HUES6 (cell line): ENCODE results near the gene SIRT5.
A peak's percentile ranks its signal among the peaks of the same experiment; 100 is the strongest.

ENCODE experiments used
- H3K27ac ChIP-seq: 2 replicates; pipeline ENCODE4 v1.7.0; 2013; ENCODE audit warnings: low read depth, mild to moderate bottlenecking, low read length, inconsistent platforms
- H3K27me3 ChIP-seq: 2 replicates; pipeline ENCODE4 v1.6.1; 2013; ENCODE audit warnings: low read length; ENCODE audit not compliant: control insufficient read depth, insufficient read depth
- H3K36me3 ChIP-seq: 2 replicates; pipeline ENCODE4 v1.6.1; 2013; ENCODE audit warnings: low read length; ENCODE audit not compliant: control insufficient read depth, insufficient read depth
- H3K4me1 ChIP-seq: 2 replicates; pipeline ENCODE4 v1.6.1; 2013; ENCODE audit warnings: low read length; ENCODE audit not compliant: control insufficient read depth, insufficient read depth
- H3K4me3 ChIP-seq: 2 replicates; pipeline ENCODE4 v1.5.1; 2013; ENCODE audit warnings: low read depth, low read length
- H3K9ac ChIP-seq: one replicate; pipeline ENCODE4 v1.6.1; 2013; ENCODE audit warnings: mild to moderate bottlenecking, low read length
- H3K9me3 ChIP-seq: 2 replicates; pipeline ENCODE4 v1.6.1; 2013; ENCODE audit warnings: low read depth, low read length; ENCODE audit not compliant: control insufficient read depth, insufficient read depth

Gene SIRT5

DNA sequence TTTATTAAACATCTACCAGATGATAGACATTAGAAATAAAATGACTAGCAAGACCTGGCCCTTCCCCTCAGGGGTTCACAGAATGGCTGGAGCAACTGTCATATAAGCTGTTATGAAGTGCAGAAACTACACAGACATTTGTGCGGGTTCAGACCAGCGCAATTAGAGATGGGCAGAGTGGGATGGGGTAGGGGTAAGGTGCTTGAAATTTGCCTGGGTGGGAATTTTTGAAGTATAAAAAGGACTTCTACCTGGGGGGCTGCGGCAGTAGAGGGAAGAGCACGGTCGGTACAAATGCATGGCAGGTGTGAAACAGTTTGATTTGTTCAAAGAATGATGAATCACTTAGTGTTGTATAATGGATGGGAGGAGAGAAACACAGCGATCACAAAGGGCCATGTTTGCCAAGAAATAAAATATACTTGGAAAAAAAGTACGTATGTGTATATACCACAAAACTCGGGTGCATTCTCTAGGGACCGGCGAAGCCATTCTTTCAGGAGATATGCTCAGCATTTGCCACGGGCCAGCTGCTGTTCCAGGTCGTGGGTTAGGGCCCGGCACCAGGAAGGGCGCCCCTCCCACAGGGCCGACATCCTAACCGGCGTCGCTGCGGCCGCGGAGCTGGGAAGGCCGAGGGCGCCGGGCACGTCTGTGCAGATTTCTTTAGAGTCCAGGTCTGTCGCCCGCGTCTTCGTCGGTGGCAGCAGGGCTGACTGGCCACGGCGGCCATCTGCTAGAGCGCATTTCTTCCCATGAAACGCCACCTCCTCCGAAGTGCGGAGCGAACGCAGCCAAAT, 39.9 kb downstream of the SIRT5 start:
- no peaks in the 10 kb centered on the region for H3K9me3 ChIP-seq
- peaks cover 35% of the 10 kb centered on the region for H3K36me3 ChIP-seq
- H3K27ac ChIP-seq: peak overlapping the region; percentile 70
- H3K9ac ChIP-seq: peak overlapping the region; percentile 94
- H3K27me3 ChIP-seq: no peaks in the 10 kb centered on the region
- H3K4me3 ChIP-seq: peak overlapping the region; percentile 90
- peaks cover 6% of the 10 kb centered on the region; the same call in 1 of the 2 replicates for H3K4me1 ChIP-seq

DNA sequence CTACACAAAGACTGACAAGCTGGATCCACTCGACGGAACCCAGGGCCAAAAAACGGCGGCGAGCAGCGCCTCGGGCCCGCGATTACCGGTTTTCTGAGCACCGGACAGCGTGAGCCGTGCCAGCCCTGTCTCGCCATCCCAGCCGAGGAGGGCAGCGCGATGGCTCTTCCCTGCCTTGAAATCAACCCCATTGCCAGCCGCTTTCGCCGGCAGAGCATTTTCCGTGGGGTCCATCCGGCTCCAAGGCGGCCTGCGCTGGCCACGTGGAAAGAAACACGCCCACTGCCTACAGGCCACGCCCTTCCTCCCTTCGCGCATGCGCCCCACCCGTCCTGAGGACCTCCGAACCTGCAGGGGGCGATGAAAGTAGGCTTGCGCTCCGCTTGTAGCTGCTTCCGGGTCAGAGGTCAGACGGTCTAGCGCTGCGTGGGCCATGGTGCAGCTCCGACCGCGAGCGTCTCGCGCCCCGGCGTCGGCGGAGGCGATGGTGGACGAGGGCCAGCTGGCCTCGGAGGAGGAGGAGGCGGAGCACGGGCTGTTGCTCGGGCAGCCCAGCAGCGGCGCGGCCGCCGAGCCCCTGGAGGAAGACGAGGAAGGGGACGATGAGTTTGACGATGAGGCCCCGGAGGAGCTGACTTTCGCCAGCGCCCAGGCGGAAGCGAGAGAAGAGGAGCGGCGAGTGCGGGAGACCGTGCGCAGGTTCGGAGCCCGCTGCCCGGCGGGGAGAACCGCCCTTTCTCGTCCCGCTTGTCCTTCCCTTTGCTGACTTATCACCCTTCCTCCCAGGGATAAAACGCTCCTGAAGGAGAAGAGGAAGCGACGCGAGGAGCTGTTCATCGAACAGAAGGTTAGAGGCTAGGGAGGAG, 40.8 kb downstream of the SIRT5 start, which contains the start of gene NOL7:
Gene NOL7, plus strand, starts transcription at position 410 of the 866 bp plus-strand sequence. Its CDS starts 24 bp downstream, at position 434.
- Histone ChIP-seq H3K27me3 (no peaks in the 10 kb centered on the region), H3K9me3 (no peaks in the 10 kb centered on the region), H3K4me1 (peaks cover 6% of the 10 kb centered on the region; the same call in 1 of the 2 replicates), H3K4me3 (peak within 1 kb of the TSS; percentile 90), H3K27ac (peak within 1 kb of the TSS; percentile 78), H3K9ac (peak within 1 kb of the TSS; percentile 94), H3K36me3 (peaks cover 43% of the 10 kb centered on the region)

DNA sequence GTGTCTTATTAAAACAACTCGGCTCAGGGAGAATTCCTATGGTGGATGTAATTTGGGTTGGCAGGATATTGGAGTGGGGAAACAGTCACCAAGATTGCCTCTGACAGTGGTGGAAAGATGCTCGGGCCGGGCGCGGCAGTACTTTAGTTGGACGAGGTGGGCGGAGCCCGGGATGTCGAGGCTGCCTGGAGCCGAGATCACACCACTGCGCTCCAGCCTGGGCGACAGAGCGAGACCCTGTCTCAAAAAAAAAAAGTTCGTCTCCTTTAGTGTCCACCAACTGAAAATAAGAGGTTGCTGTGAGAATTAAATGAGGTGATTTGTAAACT, 41.4 kb downstream of the SIRT5 start:
- peaks cover 49% of the 10 kb centered on the region for H3K36me3 ChIP-seq
- H3K4me1 ChIP-seq: peaks cover 6% of the 10 kb centered on the region; the same call in 1 of the 2 replicates
- H3K4me3 ChIP-seq: peak overlapping the region; percentile 90
- H3K27me3 ChIP-seq: no peaks in the 10 kb centered on the region
- H3K9ac ChIP-seq: peak overlapping the region; percentile 94
- H3K9me3 ChIP-seq: no peaks in the 10 kb centered on the region
- peak overlapping the region; percentile 78 for H3K27ac ChIP-seq

DNA sequence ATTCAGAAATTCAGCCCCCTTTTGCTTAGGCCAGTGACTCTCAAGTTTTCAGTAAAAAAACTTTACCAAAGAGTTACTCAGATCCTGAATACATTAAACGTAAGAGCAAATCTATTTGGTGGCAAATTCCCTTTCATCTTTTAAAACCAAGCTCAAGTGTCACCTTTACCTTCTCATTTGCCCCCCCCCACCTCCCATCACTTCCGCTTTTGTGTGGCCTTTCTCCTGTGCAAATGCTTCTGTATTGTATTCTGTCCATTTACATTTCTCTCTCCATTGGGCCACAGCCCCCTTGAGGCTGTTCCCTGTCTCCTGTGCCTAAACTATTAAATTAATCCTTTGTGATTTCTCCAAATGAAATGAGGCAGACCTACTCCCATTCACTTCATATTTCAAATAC, 42.7 kb downstream of the SIRT5 start:
- Histone ChIP-seq H3K9me3 (no peaks in the 10 kb centered on the region), H3K36me3 (peaks cover 59% of the 10 kb centered on the region), H3K27me3 (no peaks in the 10 kb centered on the region), H3K4me3 (peak overlapping the region; percentile 90; the same call in 1 of the 2 replicates), H3K4me1 (peaks cover 6% of the 10 kb centered on the region; the same call in 1 of the 2 replicates), H3K27ac (no peak overlapping the region), H3K9ac (no peak overlapping the region)

DNA sequence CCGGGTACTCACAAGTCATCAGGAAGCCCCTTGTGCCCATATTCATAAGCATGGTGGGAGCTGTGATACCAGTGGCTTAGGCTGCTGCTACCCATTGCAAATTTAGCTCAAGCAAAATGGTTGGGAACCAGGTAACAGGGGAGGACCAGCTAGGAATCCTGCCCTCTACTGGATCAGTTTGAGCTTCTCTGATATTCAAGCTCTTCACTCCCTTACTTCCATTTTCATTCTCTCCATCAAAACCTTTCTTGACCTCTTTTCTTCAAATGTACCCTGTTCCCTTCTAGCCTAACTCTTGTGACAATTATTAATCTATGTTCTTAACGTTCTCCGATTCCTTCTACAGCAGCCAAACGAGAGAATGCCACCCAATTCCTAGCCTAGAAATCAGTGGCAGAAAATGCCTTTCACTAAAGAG, 50.5 kb downstream of the SIRT5 start:
- no peaks in the 10 kb centered on the region for H3K9me3 ChIP-seq
- H3K9ac ChIP-seq: no peak overlapping the region
- no peaks in the 10 kb centered on the region for H3K4me1 ChIP-seq
- H3K4me3 ChIP-seq: no peak overlapping the region
- no peaks in the 10 kb centered on the region for H3K27me3 ChIP-seq
- H3K36me3 ChIP-seq: peaks cover 81% of the 10 kb centered on the region
- no peak overlapping the region for H3K27ac ChIP-seq

DNA sequence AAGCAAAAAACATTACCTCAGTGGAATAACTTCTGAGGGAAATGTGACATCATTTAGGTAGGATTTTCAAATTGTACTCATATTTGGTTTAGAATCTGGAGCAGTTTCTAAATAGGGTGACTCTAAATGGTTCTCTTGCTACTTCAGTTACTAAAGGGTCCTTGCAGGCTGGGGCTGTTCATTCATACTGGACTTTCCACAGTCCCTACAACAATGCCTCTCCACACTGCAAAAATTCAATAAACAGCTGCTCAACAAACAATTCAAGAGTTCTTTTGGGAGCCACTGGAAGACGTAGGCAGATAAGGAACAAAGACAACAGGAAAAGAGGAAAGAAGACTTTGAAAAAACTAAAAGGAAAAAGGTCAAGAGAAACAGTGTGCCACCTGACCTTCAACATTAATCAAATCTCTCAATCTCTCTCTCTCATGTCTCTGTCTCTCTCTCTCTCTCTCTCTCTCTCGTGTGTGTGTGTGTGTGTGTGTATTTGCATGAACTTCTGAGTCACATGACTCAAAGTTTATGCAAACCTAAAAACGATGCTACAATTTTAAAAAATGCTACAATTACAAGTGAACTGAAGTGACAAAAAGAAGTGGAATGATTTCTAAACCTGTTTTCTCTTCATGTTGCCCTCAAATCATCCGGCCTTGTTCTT, 55.2 kb downstream of the SIRT5 start:
- no peaks in the 10 kb centered on the region for H3K4me1 ChIP-seq
- H3K4me3 ChIP-seq: no peak overlapping the region
- no peak overlapping the region for H3K9ac ChIP-seq
- no peaks in the 10 kb centered on the region for H3K27me3 ChIP-seq
- no peak overlapping the region for H3K27ac ChIP-seq
- peaks cover 58% of the 10 kb centered on the region for H3K36me3 ChIP-seq
- no peaks in the 10 kb centered on the region for H3K9me3 ChIP-seq

DNA sequence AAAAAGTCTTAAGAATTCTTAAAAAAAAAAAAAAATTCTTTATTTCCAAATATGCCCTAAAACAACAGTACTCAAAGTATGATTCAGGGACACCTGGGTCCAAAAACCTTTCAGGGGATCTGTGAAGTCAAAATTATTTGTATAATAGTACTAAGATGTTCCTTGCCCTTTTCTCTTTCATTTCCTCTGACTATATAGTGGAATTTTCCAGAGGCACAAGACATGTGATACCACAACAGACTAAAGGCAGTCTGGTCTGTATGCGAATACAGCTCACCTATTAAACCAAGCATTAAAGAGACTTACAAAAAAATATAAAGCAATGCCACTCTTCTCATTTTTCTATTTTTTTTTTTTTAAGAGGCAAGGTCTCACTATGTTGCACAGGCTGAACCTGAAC, 56.1 kb downstream of the SIRT5 start:
- H3K4me1 ChIP-seq: peaks cover 7% of the 10 kb centered on the region; the same call in 1 of the 2 replicates
- H3K9me3 ChIP-seq: no peaks in the 10 kb centered on the region
- H3K36me3 ChIP-seq: peaks cover 52% of the 10 kb centered on the region
- no peak overlapping the region for H3K4me3 ChIP-seq
- H3K27me3 ChIP-seq: no peaks in the 10 kb centered on the region
- H3K27ac ChIP-seq: no peak overlapping the region
- H3K9ac ChIP-seq: no peak overlapping the region

DNA sequence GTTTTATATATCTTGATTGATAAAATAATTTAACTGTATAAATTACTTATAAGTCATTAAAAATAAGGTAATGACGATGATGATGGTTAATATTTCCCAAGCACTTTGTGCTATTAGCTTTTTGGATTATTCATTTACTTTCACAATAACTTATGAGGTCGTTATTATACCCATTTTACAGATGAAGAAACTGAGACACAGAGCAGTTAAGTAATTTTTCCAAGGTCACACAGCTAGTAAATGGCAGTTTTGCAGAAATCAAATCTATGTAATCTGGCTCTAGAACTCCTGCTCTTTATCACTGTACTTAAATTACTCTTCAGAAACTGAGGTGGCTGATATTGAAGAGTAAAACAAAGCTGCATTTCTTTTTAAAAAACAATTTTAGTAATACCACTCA, 58.9 kb downstream of the SIRT5 start:
- no peak overlapping the region for H3K27ac ChIP-seq
- no peaks in the 10 kb centered on the region for H3K9me3 ChIP-seq
- H3K27me3 ChIP-seq: no peaks in the 10 kb centered on the region
- H3K4me3 ChIP-seq: no peak overlapping the region
- H3K36me3 ChIP-seq: peaks cover 43% of the 10 kb centered on the region
- no peak overlapping the region for H3K9ac ChIP-seq
- peaks cover 27% of the 10 kb centered on the region for H3K4me1 ChIP-seq

DNA sequence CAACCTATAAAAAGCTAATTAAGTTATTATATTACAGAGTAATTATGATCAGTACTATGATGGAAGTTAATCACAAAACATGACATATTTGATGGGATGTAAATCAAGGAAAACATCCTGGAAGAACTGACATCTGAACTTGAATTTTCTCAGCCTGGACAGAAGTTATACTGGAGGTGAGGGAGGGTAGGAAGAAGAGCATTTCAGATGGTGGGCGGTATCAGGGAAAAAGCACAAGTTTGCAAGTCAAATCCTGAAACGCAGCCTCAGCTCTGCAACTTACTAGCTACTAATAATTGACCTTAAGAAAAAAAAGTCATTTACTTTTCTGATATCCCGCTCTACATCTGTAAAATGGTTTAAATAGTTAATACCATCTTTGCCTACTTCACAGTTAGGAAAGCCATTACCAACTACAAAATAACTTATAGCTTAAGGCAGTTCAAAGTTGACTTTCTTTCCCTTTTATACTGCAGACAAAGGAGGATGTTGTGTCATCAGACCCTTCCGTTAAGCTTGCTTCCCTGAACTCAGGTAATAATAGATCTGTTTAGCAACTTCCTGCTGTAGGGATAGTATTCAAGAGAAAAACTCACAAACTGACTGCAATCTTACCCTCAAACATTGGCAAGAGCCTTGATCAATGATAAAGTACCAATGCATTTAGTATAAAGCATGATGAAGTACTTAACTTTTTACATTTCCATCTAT, 61.7 kb downstream of the SIRT5 start:
- Histone ChIP-seq H3K27me3 (no peaks in the 10 kb centered on the region), H3K36me3 (peaks cover 30% of the 10 kb centered on the region), H3K9ac (peak overlapping the region; percentile 6), H3K27ac (peak overlapping the region; percentile 40; the same call in 1 of the 2 replicates), H3K4me1 (peaks cover 35% of the 10 kb centered on the region), H3K9me3 (no peaks in the 10 kb centered on the region), H3K4me3 (no peak overlapping the region; the same call in 1 of the 2 replicates)

DNA sequence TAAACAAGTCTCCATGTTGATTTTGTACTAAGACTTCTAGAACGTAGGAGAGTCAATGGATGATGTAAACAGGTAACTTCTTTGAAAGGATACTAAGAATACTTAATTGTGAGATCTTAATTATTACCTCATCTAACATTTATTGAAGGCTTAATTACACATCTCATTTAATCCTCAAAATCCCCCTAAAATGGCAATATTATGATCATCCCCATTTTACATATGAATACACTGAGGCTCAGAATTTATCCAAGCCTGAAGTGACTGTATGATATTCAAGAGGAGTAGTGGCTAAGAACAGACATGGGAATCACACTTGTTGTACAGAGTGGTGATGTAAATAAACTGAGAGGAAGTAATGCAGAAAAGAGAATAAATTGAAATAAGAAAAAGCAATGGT, 63.6 kb downstream of the SIRT5 start:
- peaks cover 15% of the 10 kb centered on the region; the same call in 1 of the 2 replicates for H3K36me3 ChIP-seq
- no peak overlapping the region for H3K4me3 ChIP-seq
- no peak overlapping the region for H3K9ac ChIP-seq
- no peaks in the 10 kb centered on the region for H3K9me3 ChIP-seq
- H3K4me1 ChIP-seq: peaks cover 35% of the 10 kb centered on the region
- 0 out of 2 replicates have a peak overlapping the region, but pooled peaks have one; percentile 18 for H3K27ac ChIP-seq
- no peaks in the 10 kb centered on the region for H3K27me3 ChIP-seq
